Keratinocyte (primary cell): Measurements from ENCODE around the gene LRRN3. TPM values are rescaled to one million over a fixed set of nuclear protein-coding genes. Genes with fewer than 3 reads are reported as not detected.

Experiments used
- DNase-seq: peaks from one replicate; pipeline ENCODE4 v3.0.0-alpha.2; 2011; ENCODE audit warnings: low read depth, missing footprints, low spot score
- FAIRE-seq: peaks from 2 replicates; lab custom pipeline; 2011; peaks lifted over from hg19 to GRCh38; lab: Jason Lieb, UNC
- H2AFZ ChIP-seq: 2 replicates; pipeline ENCODE4 v1.6.0; 2012; ENCODE audit warnings: low read length, control low read depth, inconsistent platforms; ENCODE audit not compliant: control insufficient read depth
- H3K27ac ChIP-seq: 2 replicates; pipeline ENCODE4 v1.5.1; 2011; ENCODE audit warnings: low read length; ENCODE audit not compliant: control insufficient read depth, insufficient read depth
- H3K27me3 ChIP-seq: 3 replicates; pipeline ENCODE4 v1.6.0; 2011; ENCODE audit warnings: low read length; ENCODE audit not compliant: control insufficient read depth, insufficient read depth; ENCODE audit errors: extremely low read depth
- H3K36me3 ChIP-seq, 2 experiments: 2 replicates in 1 of 2; 3 replicates in 1 of 2; pipeline ENCODE4 v1.5.1; 2011; ENCODE audit warnings: low read length in 2 of 2, mild to moderate bottlenecking in 1 of 2; ENCODE audit not compliant: control insufficient read depth in 2 of 2, insufficient read depth in 2 of 2; ENCODE audit errors: extremely low read depth in 1 of 2
- H3K4me1 ChIP-seq: 3 replicates; pipeline ENCODE4 v1.5.1; 2011; ENCODE audit warnings: low read length; ENCODE audit not compliant: control insufficient read depth, insufficient read depth; ENCODE audit errors: extremely low read depth
- H3K4me2 ChIP-seq: 3 replicates; pipeline ENCODE4 v1.6.0; 2011; ENCODE audit warnings: low read depth, low read length; ENCODE audit not compliant: control insufficient read depth, insufficient read depth; ENCODE audit errors: extremely low read depth
- H3K4me3 ChIP-seq, 3 experiments: fragments of 200-600 bp in 1 of 3; sonication (generic) in 1 of 3; 2 replicates in 2 of 3; 3 replicates in 1 of 3; pipeline ENCODE4 v1.5.1; 2011 to 2016; ENCODE audit warnings: low read length in 3 of 3, mild to moderate bottlenecking in 3 of 3, control low read depth in 2 of 3, inconsistent platforms in 1 of 3, low read depth in 1 of 3, mixed read lengths in 1 of 3, mixed run types in 1 of 3, moderate library complexity in 1 of 3; ENCODE audit not compliant: control insufficient read depth in 2 of 3, insufficient read depth in 2 of 3; ENCODE audit errors: extremely low read depth in 1 of 3
- H3K79me2 ChIP-seq: 2 replicates; pipeline ENCODE4 v1.6.0; 2012; ENCODE audit warnings: low read length; ENCODE audit not compliant: control insufficient read depth, insufficient read depth
- H3K9ac ChIP-seq: 3 replicates; pipeline ENCODE4 v1.6.0; 2011; ENCODE audit warnings: low read length; ENCODE audit not compliant: control insufficient read depth, insufficient read depth; ENCODE audit errors: extremely low read depth
- H3K9me1 ChIP-seq: 3 replicates; pipeline ENCODE4 v1.6.0; 2011; ENCODE audit warnings: low read length; ENCODE audit not compliant: control insufficient read depth, insufficient read depth; ENCODE audit errors: extremely low read depth
- H3K9me3 ChIP-seq: 2 replicates; pipeline ENCODE4 v1.5.1; 2012; ENCODE audit warnings: low read depth, low read length; ENCODE audit not compliant: control insufficient read depth
- H4K20me1 ChIP-seq: 3 replicates; pipeline ENCODE4 v1.6.0; 2011; ENCODE audit warnings: low read length; ENCODE audit not compliant: control insufficient read depth, insufficient read depth; ENCODE audit errors: extremely low read depth
- EZH2 ChIP-seq: IDR thresholded peaks from one replicate; pipeline ENCODE4 v1.6.1; 2012; ENCODE audit warnings: inconsistent platforms, mild to moderate bottlenecking, low read length, moderate library complexity
- dilution Hi-C: fragments of 300-500 bp; cut with MboI; formaldehyde crosslinking; loops from one replicate; pipeline ENCODE4 v1.7.0; 2020; ENCODE audit warnings: low sequenced_read_pairs; ENCODE audit not compliant: extremely low pct_ligation_motif_present
- polyA plus RNA-seq, 5 experiments: library from polyadenylated mRNA; depleted of rRNA in 3 of 5; stranded (reverse) in 3 of 5; stranded (forward) in 1 of 5; unstranded in 1 of 5; fragments of >200 nt; gene quantifications; 1 replicate in 1 of 5; 2 replicates in 3 of 5; 3 replicates in 1 of 5; pipeline versions ENCODE4 v1.2.1 to v1.2.3, GENCODE V29; 2011 to 2012; ENCODE audit warnings: missing spikeins in 2 of 5, low read depth in 1 of 5, low replicate concordance in 1 of 5
- TF ChIP-seq, protein P1 (sequence below), 3 experiments: IDR thresholded peaks in 1 of 3; conservative IDR thresholded peaks in 1 of 3; optimal IDR thresholded peaks in 1 of 3; 2 replicates in 2 of 3; 3 replicates in 1 of 3; pipeline versions ENCODE3 to v1.5.1; 2011; ENCODE audit warnings: low read length in 3 of 3, mild to moderate bottlenecking in 3 of 3, moderate library complexity in 2 of 3, control low read depth in 1 of 3, inconsistent platforms in 1 of 3; ENCODE audit not compliant: insufficient read depth in 2 of 3; ENCODE audit errors: extremely low read depth in 1 of 3

The LRRN3 gene
- polyA plus RNA-seq, 1 donor (not counting 4 experiments of a cell fraction or from before 2014, with no cell fraction given) = not detected

DNA sequence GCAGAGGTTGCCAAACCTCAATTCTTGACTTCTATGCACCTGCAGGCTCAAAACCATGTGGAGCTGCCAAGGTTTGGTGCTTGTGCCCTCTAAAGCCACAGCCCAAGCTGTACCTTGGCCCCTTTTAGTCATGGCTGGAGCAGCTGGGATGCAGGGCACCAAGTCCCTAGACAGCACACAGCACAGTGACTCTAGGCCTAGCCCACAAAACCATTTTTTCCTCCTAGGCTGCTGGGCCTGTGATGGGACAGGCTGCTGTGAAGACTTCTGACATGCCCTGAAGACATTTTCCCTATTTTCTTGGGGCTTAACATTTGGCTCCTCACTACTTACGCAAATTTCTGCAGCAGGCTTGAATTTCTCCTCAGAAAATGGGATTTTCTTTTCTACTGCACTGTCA lies 27.8 kb upstream of the LRRN3 start:
- Histone ChIP-seq H3K27me3 (no peaks in the 10 kb centered on the region), H3K4me2 (no peak overlapping the region), H3K9ac (no peak overlapping the region), H3K79me2 (no peaks in the 10 kb centered on the region), H3K9me1 (no peaks in the 10 kb centered on the region), H3K27ac (no peak overlapping the region), H4K20me1 (no peaks in the 10 kb centered on the region), H3K4me3 (no peak overlapping the region), H3K9me3 (peaks cover 5% of the 10 kb centered on the region), H3K36me3 (no peaks in the 10 kb centered on the region), H2AFZ (no peak overlapping the region), H3K4me1 (no peaks in the 10 kb centered on the region)
- no peak for DNase-seq
- dilution Hi-C loops = no loop called here
- TF ChIP-seq, protein P1, sequence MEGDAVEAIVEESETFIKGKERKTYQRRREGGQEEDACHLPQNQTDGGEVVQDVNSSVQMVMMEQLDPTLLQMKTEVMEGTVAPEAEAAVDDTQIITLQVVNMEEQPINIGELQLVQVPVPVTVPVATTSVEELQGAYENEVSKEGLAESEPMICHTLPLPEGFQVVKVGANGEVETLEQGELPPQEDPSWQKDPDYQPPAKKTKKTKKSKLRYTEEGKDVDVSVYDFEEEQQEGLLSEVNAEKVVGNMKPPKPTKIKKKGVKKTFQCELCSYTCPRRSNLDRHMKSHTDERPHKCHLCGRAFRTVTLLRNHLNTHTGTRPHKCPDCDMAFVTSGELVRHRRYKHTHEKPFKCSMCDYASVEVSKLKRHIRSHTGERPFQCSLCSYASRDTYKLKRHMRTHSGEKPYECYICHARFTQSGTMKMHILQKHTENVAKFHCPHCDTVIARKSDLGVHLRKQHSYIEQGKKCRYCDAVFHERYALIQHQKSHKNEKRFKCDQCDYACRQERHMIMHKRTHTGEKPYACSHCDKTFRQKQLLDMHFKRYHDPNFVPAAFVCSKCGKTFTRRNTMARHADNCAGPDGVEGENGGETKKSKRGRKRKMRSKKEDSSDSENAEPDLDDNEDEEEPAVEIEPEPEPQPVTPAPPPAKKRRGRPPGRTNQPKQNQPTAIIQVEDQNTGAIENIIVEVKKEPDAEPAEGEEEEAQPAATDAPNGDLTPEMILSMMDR (optimal IDR thresholded peaks at IDR 0.05 in 1 of 3, IDR thresholded peaks at IDR 0.05 in 1 of 3, conservative IDR thresholded peaks at IDR 0.05 in 1 of 3; ENCODE audit: extremely low read depth in 1 of 3, insufficient read depth in 2 of 3, low read length in 3 of 3) = no peak
- no peak for TF ChIP-seq EZH2
- no peak for FAIRE-seq

DNA sequence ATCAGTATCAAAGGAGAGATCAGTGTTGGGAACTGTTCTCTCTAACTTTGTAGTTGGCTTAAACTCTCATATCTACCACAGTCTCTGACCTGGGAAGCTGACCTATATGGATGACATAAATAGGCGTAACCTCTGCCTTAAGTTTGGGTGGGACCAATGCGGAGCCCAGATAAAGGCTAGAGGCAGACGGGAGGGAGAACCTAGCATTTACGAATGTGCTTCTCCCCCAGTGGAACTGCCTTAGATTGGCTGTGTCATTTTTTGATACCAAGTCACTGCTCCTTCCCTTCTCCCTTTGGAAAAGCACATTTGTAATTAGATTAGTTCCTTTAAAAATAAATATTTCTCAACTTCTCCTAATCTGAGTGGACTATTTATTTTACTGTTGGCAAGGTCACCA lies 23.7 kb upstream of the LRRN3 start:
- Histone ChIP-seq H3K9me3 (peaks cover 5% of the 10 kb centered on the region), H3K27ac (no peak overlapping the region), H3K9me1 (no peaks in the 10 kb centered on the region), H3K4me1 (no peaks in the 10 kb centered on the region), H3K36me3 (no peaks in the 10 kb centered on the region), H4K20me1 (no peaks in the 10 kb centered on the region), H3K27me3 (no peaks in the 10 kb centered on the region), H3K79me2 (no peaks in the 10 kb centered on the region), H3K4me2 (no peak overlapping the region), H3K4me3 (no peak overlapping the region), H3K9ac (no peak overlapping the region), H2AFZ (no peak overlapping the region)
- dilution Hi-C loops = no loop called here
- DNase-seq (no peak), FAIRE-seq (no peak)
- TF ChIP-seq EZH2 = no peak
- TF ChIP-seq, protein P1 (optimal IDR thresholded peaks at IDR 0.05 in 1 of 3, IDR thresholded peaks at IDR 0.05 in 1 of 3, conservative IDR thresholded peaks at IDR 0.05 in 1 of 3; ENCODE audit: extremely low read depth in 1 of 3, insufficient read depth in 2 of 3, low read length in 3 of 3) = no peak
